Measurements from ENCODE around the gene GJC3.
"Not testable (repeated sequence)": the region's sequence is repeated elsewhere in the genome, so short reads cannot be mapped to it uniquely, and the experiment has no call there.

- not testable (repeated sequence) for TF ChIP-seq PATZ1 (CRISPR knock-in tag; IDR thresholded peaks at IDR 0.05; ENCODE audit: borderline replicate concordance); CREB5 (CRISPR knock-in tag; IDR thresholded peaks at IDR 0.05; ENCODE audit: low read depth); RARB (CRISPR knock-in tag; IDR thresholded peaks at IDR 0.05); TOX (CRISPR knock-in tag; IDR thresholded peaks at IDR 0.05; ENCODE audit: borderline replicate concordance); ARNTL (CRISPR knock-in tag; IDR thresholded peaks at IDR 0.05; ENCODE audit: borderline replicate concordance, low read depth); PPARA (CRISPR knock-in tag; IDR thresholded peaks at IDR 0.05; ENCODE audit: borderline replicate concordance); ZFP3 (CRISPR knock-in tag; IDR thresholded peaks at IDR 0.05); ZFP30 (CRISPR knock-in tag; IDR thresholded peaks at IDR 0.05); GLIS3 (CRISPR knock-in tag; IDR thresholded peaks at IDR 0.05); ZNF70 (CRISPR knock-in tag; IDR thresholded peaks at IDR 0.05); CSDC2 (CRISPR knock-in tag; IDR thresholded peaks at IDR 0.05); TCF4 (CRISPR knock-in tag; IDR thresholded peaks at IDR 0.05; ENCODE audit: borderline replicate concordance); ZNF8 (CRISPR knock-in tag; IDR thresholded peaks at IDR 0.05)
Measured at GRCh38 chr7:99935009-99935408, 5.6 kb upstream of the GJC3 start.

Data from SK-N-SH treated with all-trans-retinoic acid at 6 μM for 48 hours (cell line).